ENCODE results near the gene UNC5CL. TPM values are rescaled to one million over a fixed set of nuclear protein-coding genes. Genes with fewer than 3 reads are reported as not detected.

Gene UNC5CL
- total and polyA plus RNA-seq, 2 of the 4 experiments (the other 2 are of a cell fraction), result not detected

DNA sequence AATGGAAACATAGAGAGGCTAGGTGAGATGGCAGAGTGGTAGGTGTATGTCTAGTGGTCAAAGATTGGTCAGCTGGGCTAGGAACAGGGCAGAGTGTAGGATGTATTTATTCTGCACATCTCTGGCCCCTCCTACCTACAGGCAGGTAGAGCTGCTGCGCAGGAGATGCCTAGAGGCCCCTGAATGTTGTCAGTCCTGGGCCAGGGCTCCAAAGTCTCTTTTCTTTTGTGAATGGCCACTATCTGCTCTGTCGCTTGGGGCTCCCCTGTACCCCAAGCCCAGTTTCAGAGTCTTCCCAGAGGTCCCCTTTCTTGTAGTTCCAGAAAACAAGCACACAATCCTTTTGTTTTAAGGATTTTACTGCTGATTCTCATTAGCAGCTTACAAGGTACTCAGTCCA is 8.3 kb upstream of the UNC5CL start:
- Histone ChIP-seq H3K56ac (ENCODE audit: extremely low read depth, insufficient read depth, low read length) (no peak overlapping the region), H2AK5ac (ENCODE audit: low read depth, low read length) (no peak overlapping the region), H3K9me3 (ENCODE audit: control insufficient read depth, insufficient read depth, low read length) (no peaks in the 10 kb centered on the region), H3K14ac (replicated peaks; ENCODE audit: low read depth, low read length) (no peak overlapping the region), H3K4me3 (ENCODE audit: insufficient read depth, low read depth, low read length) (no peak overlapping the region), H2AFZ (replicated peaks; ENCODE audit: low read length, poor library complexity) (no peak overlapping the region), H3K27me3 (ENCODE audit: control insufficient read depth, insufficient read depth, low read length) (peaks cover 15% of the 10 kb centered on the region), H4K8ac (ENCODE audit: low read depth in 2 of 2, low read length in 2 of 2) (no peak overlapping the region), H3K9me1 (ENCODE audit: insufficient read depth, low read length) (0 out of 2 replicates have a peak, but pooled peaks cover 4% of the 10 kb centered on the region), H4K20me1 (ENCODE audit: insufficient read depth, low read length) (no peaks in the 10 kb centered on the region), H2BK15ac (ENCODE audit: low read depth, low read length) (no peak overlapping the region), H2BK20ac (ENCODE audit: low read depth, low read length) (no peak overlapping the region), H3K18ac (ENCODE audit: low read depth, low read length) (no peak overlapping the region), H2BK120ac (ENCODE audit: low read depth, low read length) (no peak overlapping the region), H3K36me3 (ENCODE audit: control insufficient read depth, insufficient read depth, low read length) (no peaks in the 10 kb centered on the region), H3K4me1 (ENCODE audit: control insufficient read depth, insufficient read depth, low read length) (no peaks in the 10 kb centered on the region), H3K79me1 (ENCODE audit: low read depth in 1 of 2, low read length in 2 of 2) (no peaks in the 10 kb centered on the region), H2AK9ac (replicated peaks; ENCODE audit: low read depth, low read length, poor library complexity) (no peak overlapping the region), H3K27ac (ENCODE audit: insufficient read depth, low read length) (no peak overlapping the region), H3K9ac (ENCODE audit: low read depth, low read length) (no peak overlapping the region), H4K91ac (ENCODE audit: insufficient read depth, low read depth, low read length) (no peak overlapping the region), H4K5ac (ENCODE audit: low read depth, low read length) (no peak overlapping the region), H3K4me2 (ENCODE audit: low read depth, low read length) (no peak overlapping the region), H2BK5ac (ENCODE audit: low read depth, low read length, poor library complexity, severe bottlenecking) (no peak overlapping the region), H3K4ac (ENCODE audit: low read depth, low read length) (no peak overlapping the region), H3K23ac (ENCODE audit: low read depth, low read length) (no peak overlapping the region)
- WGBS, 2 experiments (ENCODE audit: extremely low coverage in 2 of 2, insufficient read length in 1 of 2), result 57% methylated on average over 1 of the region's 2 CpGs; no CpG with 5 or more reads in 1 of the 2 experiments
- ATAC-seq (ENCODE audit: low read depth) (no peak), DNase-seq (no peak)
- dilution Hi-C loops (cut with HindIII; ENCODE audit: low sequenced_read_pairs, unreplicated experiment), result no loop called here
- POLR2A ChIA-PET (ENCODE audit: unreplicated experiment), result no interaction called here
- no TSS peak for BruUV-seq (replicated peaks)
- TF ChIP-seq MXI1 (IDR thresholded peaks at IDR 0.05; ENCODE audit: borderline replicate concordance, low read depth, low read length), result no peak
- TF ChIP-seq NFE2L2 (IDR thresholded peaks at IDR 0.05; ENCODE audit: low read depth, low read length), result no peak
- no peak for TF ChIP-seq RFX5 (IDR thresholded peaks at IDR 0.05; ENCODE audit: low read depth, low read length)
- TF ChIP-seq CEBPB (IDR thresholded peaks at IDR 0.05; ENCODE audit: low read depth, low read length), result no peak
- TF ChIP-seq, protein P1, sequence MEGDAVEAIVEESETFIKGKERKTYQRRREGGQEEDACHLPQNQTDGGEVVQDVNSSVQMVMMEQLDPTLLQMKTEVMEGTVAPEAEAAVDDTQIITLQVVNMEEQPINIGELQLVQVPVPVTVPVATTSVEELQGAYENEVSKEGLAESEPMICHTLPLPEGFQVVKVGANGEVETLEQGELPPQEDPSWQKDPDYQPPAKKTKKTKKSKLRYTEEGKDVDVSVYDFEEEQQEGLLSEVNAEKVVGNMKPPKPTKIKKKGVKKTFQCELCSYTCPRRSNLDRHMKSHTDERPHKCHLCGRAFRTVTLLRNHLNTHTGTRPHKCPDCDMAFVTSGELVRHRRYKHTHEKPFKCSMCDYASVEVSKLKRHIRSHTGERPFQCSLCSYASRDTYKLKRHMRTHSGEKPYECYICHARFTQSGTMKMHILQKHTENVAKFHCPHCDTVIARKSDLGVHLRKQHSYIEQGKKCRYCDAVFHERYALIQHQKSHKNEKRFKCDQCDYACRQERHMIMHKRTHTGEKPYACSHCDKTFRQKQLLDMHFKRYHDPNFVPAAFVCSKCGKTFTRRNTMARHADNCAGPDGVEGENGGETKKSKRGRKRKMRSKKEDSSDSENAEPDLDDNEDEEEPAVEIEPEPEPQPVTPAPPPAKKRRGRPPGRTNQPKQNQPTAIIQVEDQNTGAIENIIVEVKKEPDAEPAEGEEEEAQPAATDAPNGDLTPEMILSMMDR (conservative IDR thresholded peaks at IDR 0.05; ENCODE audit: low read depth, low read length), result no peak
- TF ChIP-seq RAD21 (IDR thresholded peaks at IDR 0.05; ENCODE audit: low read length), result no peak
- no peak for TF ChIP-seq MAZ (IDR thresholded peaks at IDR 0.05; ENCODE audit: borderline replicate concordance, low read depth, low read length)
- TF ChIP-seq RCOR1 (IDR thresholded peaks at IDR 0.05; ENCODE audit: insufficient replicate concordance, low read length), result no peak
- TF ChIP-seq, protein P2, sequence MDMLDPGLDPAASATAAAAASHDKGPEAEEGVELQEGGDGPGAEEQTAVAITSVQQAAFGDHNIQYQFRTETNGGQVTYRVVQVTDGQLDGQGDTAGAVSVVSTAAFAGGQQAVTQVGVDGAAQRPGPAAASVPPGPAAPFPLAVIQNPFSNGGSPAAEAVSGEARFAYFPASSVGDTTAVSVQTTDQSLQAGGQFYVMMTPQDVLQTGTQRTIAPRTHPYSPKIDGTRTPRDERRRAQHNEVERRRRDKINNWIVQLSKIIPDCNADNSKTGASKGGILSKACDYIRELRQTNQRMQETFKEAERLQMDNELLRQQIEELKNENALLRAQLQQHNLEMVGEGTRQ (IDR thresholded peaks at IDR 0.05; ENCODE audit: low read depth, low read length), result no peak
- TF ChIP-seq, protein P3, sequence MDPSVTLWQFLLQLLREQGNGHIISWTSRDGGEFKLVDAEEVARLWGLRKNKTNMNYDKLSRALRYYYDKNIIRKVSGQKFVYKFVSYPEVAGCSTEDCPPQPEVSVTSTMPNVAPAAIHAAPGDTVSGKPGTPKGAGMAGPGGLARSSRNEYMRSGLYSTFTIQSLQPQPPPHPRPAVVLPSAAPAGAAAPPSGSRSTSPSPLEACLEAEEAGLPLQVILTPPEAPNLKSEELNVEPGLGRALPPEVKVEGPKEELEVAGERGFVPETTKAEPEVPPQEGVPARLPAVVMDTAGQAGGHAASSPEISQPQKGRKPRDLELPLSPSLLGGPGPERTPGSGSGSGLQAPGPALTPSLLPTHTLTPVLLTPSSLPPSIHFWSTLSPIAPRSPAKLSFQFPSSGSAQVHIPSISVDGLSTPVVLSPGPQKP (IDR thresholded peaks at IDR 0.05; ENCODE audit: borderline replicate concordance, low read depth, low read length), result no peak
- no peak for TF ChIP-seq MAFK (IDR thresholded peaks at IDR 0.05; ENCODE audit: low read depth, low read length)
- TF ChIP-seq POLR2A (IDR thresholded peaks at IDR 0.05; ENCODE audit: low read depth, low read length), result no peak
- TF ChIP-seq FOS (IDR thresholded peaks at IDR 0.05; ENCODE audit: low read depth, low read length), result no peak
- TF ChIP-seq CHD1 (IDR thresholded peaks at IDR 0.05; ENCODE audit: low read depth, low read length), result no peak
- no peak for TF ChIP-seq BHLHE40 (IDR thresholded peaks at IDR 0.05; ENCODE audit: low read depth, low read length)
- no peak for TF ChIP-seq SMC3 (IDR thresholded peaks at IDR 0.05; ENCODE audit: low read depth, low read length)
- CTCF ChIA-PET, result no interaction called here
- intact Hi-C loops (cut with micrococcal nuclease), result no loop called here
- in situ Hi-C loops (cut with MboI; ENCODE audit: low sequenced_read_pairs), result loop anchor here (25.0 kb wide), 2 partner anchors 1060 to 1685 kb away; no protein-coding TSS in a partner anchor

All from IMR-90 (cell line).